HepG2 (cell line): ENCODE data around the gene SETD5. TPM values are rescaled to one million over a fixed set of nuclear protein-coding genes. Genes with fewer than 3 reads are reported as not detected.

Source experiments
- CREB3 ChIP-seq: sonication (generic); formaldehyde crosslinking; IDR thresholded peaks from 2 replicates; pipeline ENCODE4 v1.5.0; 2020; ENCODE audit warnings: missing genetic modification reagents
- ETV6 ChIP-seq: sonication (generic); formaldehyde crosslinking; conservative IDR thresholded peaks from 2 replicates; pipeline ENCODE4 v1.4.0; 2020; ENCODE audit warnings: missing genetic modification reagents
- POLR2AphosphoS2 ChIP-seq: IDR thresholded peaks from 2 replicates; pipeline ENCODE4 v1.6.1; 2011; ENCODE audit warnings: low read depth, low read length, improper control_type of control experiment
- PRDM15 ChIP-seq: sonication (generic); formaldehyde crosslinking; IDR thresholded peaks from 2 replicates; pipeline ENCODE4 v1.4.0; 2020; ENCODE audit warnings: missing genetic modification reagents
- RBAK ChIP-seq: sonication (generic); formaldehyde crosslinking; IDR thresholded peaks from 2 replicates; pipeline ENCODE4 v1.5.1; 2020; ENCODE audit warnings: mild to moderate bottlenecking, missing genetic modification reagents
- SALL2 ChIP-seq: sonication (generic); formaldehyde crosslinking; IDR thresholded peaks from 2 replicates; pipeline ENCODE4 v1.8.1; 2023; ENCODE audit warnings: mild to moderate bottlenecking, missing genetic modification reagents, inconsistent platforms
- SNAPC2 ChIP-seq: sonication (generic); formaldehyde crosslinking; IDR thresholded peaks from 2 replicates; pipeline ENCODE4 v1.8.1; 2022; ENCODE audit warnings: mild to moderate bottlenecking, missing genetic modification reagents
- SP4 ChIP-seq: sonication (generic); formaldehyde crosslinking; IDR thresholded peaks from 2 replicates; pipeline ENCODE4 v1.8.1; 2023; ENCODE audit warnings: mild to moderate bottlenecking, missing genetic modification reagents
- SRY ChIP-seq: sonication (generic); formaldehyde crosslinking; IDR thresholded peaks from 2 replicates; pipeline ENCODE4 v1.8.0; 2022; ENCODE audit warnings: mild to moderate bottlenecking, missing genetic modification reagents
- STAG1 ChIP-seq: sonication (generic); formaldehyde crosslinking; IDR thresholded peaks from 2 replicates; pipeline ENCODE4 v1.4.0; 2020; ENCODE audit warnings: missing genetic modification reagents
- TBX3 ChIP-seq: fragments of 450-650 bp; IDR thresholded peaks from 2 replicates; pipeline ENCODE4 v1.6.1; 2017; ENCODE audit warnings: antibody characterized with exemption, mild to moderate bottlenecking, inconsistent platforms, borderline replicate concordance
- ZBTB33 ChIP-seq: sonication (generic); formaldehyde crosslinking; IDR thresholded peaks from 2 replicates; pipeline ENCODE4 v1.4.0; 2020; ENCODE audit warnings: missing genetic modification reagents
- ZNF275 ChIP-seq: sonication (generic); formaldehyde crosslinking; IDR thresholded peaks from 2 replicates; pipeline ENCODE4 v1.8.0; 2022; ENCODE audit warnings: missing genetic modification reagents, mild to moderate bottlenecking, inconsistent platforms, borderline replicate concordance
- ZNF276 ChIP-seq: sonication (generic); formaldehyde crosslinking; IDR thresholded peaks from 2 replicates; pipeline ENCODE4 v1.4.0; 2020; ENCODE audit warnings: mild to moderate bottlenecking, low read depth, missing genetic modification reagents
- ZNF451 ChIP-seq: sonication (generic); formaldehyde crosslinking; IDR thresholded peaks from 2 replicates; pipeline ENCODE4 v1.5.0; 2020; ENCODE audit warnings: mild to moderate bottlenecking, missing genetic modification reagents
- ZNF512 ChIP-seq: sonication (generic); formaldehyde crosslinking; IDR thresholded peaks from 2 replicates; pipeline ENCODE4 v1.4.0; 2020; ENCODE audit warnings: mild to moderate bottlenecking, missing genetic modification reagents
- ZNF749 ChIP-seq: sonication (generic); formaldehyde crosslinking; IDR thresholded peaks from 2 replicates; pipeline ENCODE4 v1.8.0; 2022; ENCODE audit warnings: mild to moderate bottlenecking, missing genetic modification reagents, moderate library complexity, borderline replicate concordance
- ZSCAN21 ChIP-seq: sonication (generic); formaldehyde crosslinking; IDR thresholded peaks from 2 replicates; pipeline ENCODE4 v1.8.0; 2022; ENCODE audit warnings: mild to moderate bottlenecking, missing genetic modification reagents, moderate library complexity, borderline replicate concordance
- polyA plus RNA-seq, 8 experiments: library from polyadenylated mRNA; depleted of rRNA in 3 of 8; stranded (reverse) in 7 of 8; unstranded in 1 of 8; fragments of >200 nt; fragmentation: Illumina TruSeq in 4 of 8; extraction: Trizol in 4 of 8; gene quantifications; 2 replicates each; pipeline versions ENCODE4 v1.2.1 to v1.2.3, GENCODE V29; 2011 to 2016; ENCODE audit warnings: low read depth in 4 of 8, missing spikeins in 1 of 8, mixed read lengths in 1 of 8; ENCODE audit not compliant: insufficient read depth in 1 of 8
- total RNA-seq, 5 experiments: library from RNA; depleted of rRNA; stranded (reverse); fragments of >200 nt; fragmentation: Illumina TruSeq; extraction: Trizol; gene quantifications; 2 replicates each; pipeline ENCODE4 v1.2.3, GENCODE V29; 2016; ENCODE audit warnings: low read depth in 1 of 5

SETD5 gene
- total and polyA plus RNA-seq, 2 of the 13 experiments (the other 11 are each of a cell fraction or from before 2014, with no cell fraction given), result 46.8 to 95.8 TPM

- TF ChIP-seq ZBTB33 (no peak), SP4 (CRISPR knock-in tag) (peak; percentile 80), SALL2 (CRISPR knock-in tag) (0 out of 2 replicates have a peak, but pooled peaks have one; percentile 43), SRY (0 out of 2 replicates have a peak, but pooled peaks have one; percentile 11), TBX3 (no peak), ZNF276 (CRISPR knock-in tag) (no peak), SNAPC2 (no peak), ZNF451 (CRISPR knock-in tag) (no peak), PRDM15 (CRISPR knock-in tag) (no peak), ZSCAN21 (CRISPR knock-in tag) (0 out of 2 replicates have a peak, but pooled peaks have one; percentile 2), CREB3 (CRISPR knock-in tag) (0 out of 2 replicates have a peak, but pooled peaks have one; percentile 17), ETV6 (no peak), RBAK (no peak), ZNF275 (no peak), STAG1 (CRISPR knock-in tag) (no peak), ZNF749 (no peak), POLR2AphosphoS2 (peak; percentile 92), ZNF512 (CRISPR knock-in tag) (no peak)
These were observed at the start of gene SETD5 (continued) for GRCh38 chr3:9397332-9397905.
